Body of pancreas (tissue), 4 donors: ENCODE results near the gene PRR14L.

ENCODE experiments used
- POLR2A ChIP-seq, 3 donors: fragments of 450-650 bp; IDR thresholded peaks; one replicate each; pipeline ENCODE4 v1.6.1; 2016; ENCODE audit warnings: antibody characterized with exemption in 3 of 3, mild to moderate bottlenecking in 2 of 3
- TF ChIP-seq, protein P1 (sequence below), 7 experiments: fragments of 450-650 bp in 4 of 7; fragments of 200-600 bp in 3 of 7; sonication (generic) in 3 of 7; IDR thresholded peaks; one replicate each; pipeline ENCODE4 v1.5.1; 2016 to 2019; ENCODE audit warnings: antibody characterized with exemption in 7 of 7

GRCh38 chr22:31723723-31724122 lies 26.2 kb downstream of the PRR14L start:
- TF ChIP-seq, protein P1, sequence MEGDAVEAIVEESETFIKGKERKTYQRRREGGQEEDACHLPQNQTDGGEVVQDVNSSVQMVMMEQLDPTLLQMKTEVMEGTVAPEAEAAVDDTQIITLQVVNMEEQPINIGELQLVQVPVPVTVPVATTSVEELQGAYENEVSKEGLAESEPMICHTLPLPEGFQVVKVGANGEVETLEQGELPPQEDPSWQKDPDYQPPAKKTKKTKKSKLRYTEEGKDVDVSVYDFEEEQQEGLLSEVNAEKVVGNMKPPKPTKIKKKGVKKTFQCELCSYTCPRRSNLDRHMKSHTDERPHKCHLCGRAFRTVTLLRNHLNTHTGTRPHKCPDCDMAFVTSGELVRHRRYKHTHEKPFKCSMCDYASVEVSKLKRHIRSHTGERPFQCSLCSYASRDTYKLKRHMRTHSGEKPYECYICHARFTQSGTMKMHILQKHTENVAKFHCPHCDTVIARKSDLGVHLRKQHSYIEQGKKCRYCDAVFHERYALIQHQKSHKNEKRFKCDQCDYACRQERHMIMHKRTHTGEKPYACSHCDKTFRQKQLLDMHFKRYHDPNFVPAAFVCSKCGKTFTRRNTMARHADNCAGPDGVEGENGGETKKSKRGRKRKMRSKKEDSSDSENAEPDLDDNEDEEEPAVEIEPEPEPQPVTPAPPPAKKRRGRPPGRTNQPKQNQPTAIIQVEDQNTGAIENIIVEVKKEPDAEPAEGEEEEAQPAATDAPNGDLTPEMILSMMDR (IDR thresholded peaks at IDR 0.05): no peak
- TF ChIP-seq POLR2A (IDR thresholded peaks at IDR 0.05): no peak
